B cell (primary cell): Measurements from ENCODE around the gene PLA2R1. TPM values are rescaled to one million over a fixed set of nuclear protein-coding genes. Genes with fewer than 3 reads are reported as not detected.

Experiments used
- ATAC-seq: fragments of 200-7000 bp; cut with Tn5 transposase; one replicate; pipeline ENCODE4 v1.10.0; 2021; ENCODE audit warnings: low read depth, mild to moderate bottlenecking, moderate number of reproducible peaks, moderate library complexity
- CTCF ChIA-PET: fragments of 350-600 bp; sonication (Branson Sonifier 250); formaldehyde crosslinking; loops from one replicate; lab custom pipeline; 2021; ENCODE audit warnings: antibody characterized with exemption, inconsistent platforms; lab: Charles Lee
- POLR2A ChIA-PET: fragments of 350-600 bp; sonication (Branson Sonifier 250); formaldehyde crosslinking; loops from one replicate; lab custom pipeline; 2021; ENCODE audit warnings: antibody characterized with exemption; lab: Charles Lee
- DNase-seq: peaks from one replicate; pipeline ENCODE4 v3.0.0; 2013
- H2AFZ ChIP-seq: 2 replicates; pipeline ENCODE4 v1.6.1; 2012; ENCODE audit warnings: mild to moderate bottlenecking, low read depth, low read length; ENCODE audit not compliant: insufficient read depth, poor library complexity, severe bottlenecking
- H3K27ac ChIP-seq, 2 donors: 1 replicate in 1 of 2; 2 replicates in 1 of 2; pipeline ENCODE4 v1.5.1; 2012 to 2013; ENCODE audit warnings: low read length in 2 of 2, mild to moderate bottlenecking in 2 of 2, moderate library complexity in 1 of 2
- H3K27me3 ChIP-seq, 4 experiments: fragments of 200-600 bp in 1 of 4; sonication (generic) in 1 of 4; replicated peaks in 1 of 4; 1 replicate in 2 of 4; 2 replicates in 2 of 4; pipeline versions ENCODE4 v1.6.1 to v1.7.0; 2013 to 2016; ENCODE audit warnings: low read length in 3 of 4, mild to moderate bottlenecking in 2 of 4, mixed read lengths in 1 of 4, moderate library complexity in 1 of 4; ENCODE audit not compliant: insufficient read depth in 4 of 4, control insufficient read depth in 3 of 4; ENCODE audit errors: control extremely low read depth in 1 of 4
- H3K36me3 ChIP-seq, 2 experiments: replicated peaks in 1 of 2; 1 replicate in 1 of 2; 2 replicates in 1 of 2; pipeline versions ENCODE4 v1.6.1 to v1.7.1; 2013; ENCODE audit warnings: low read length in 1 of 2; ENCODE audit not compliant: insufficient read depth in 2 of 2, control insufficient read depth in 1 of 2; ENCODE audit errors: control extremely low read depth in 1 of 2, extremely low read depth in 1 of 2
- H3K4me1 ChIP-seq, 2 donors: fragments of 200-600 bp in 1 of 2; sonication (generic) in 1 of 2; 1 replicate in 1 of 2; 2 replicates in 1 of 2; pipeline versions ENCODE4 v1.5.1 to v1.6.1; 2013 to 2017; ENCODE audit warnings: low read length in 2 of 2; ENCODE audit not compliant: control insufficient read depth in 2 of 2, insufficient read depth in 2 of 2
- H3K4me2 ChIP-seq: replicated peaks from 2 replicates; pipeline ENCODE3; 2012; ENCODE audit warnings: mild to moderate bottlenecking, low read depth, low read length; ENCODE audit not compliant: poor library complexity, severe bottlenecking
- H3K4me3 ChIP-seq, 5 experiments: fragments of 200-600 bp in 1 of 5; sonication (generic) in 1 of 5; 1 replicate in 3 of 5; 2 replicates in 2 of 5; pipeline versions ENCODE4 v1.5.1 to v1.7.0; 2011 to 2016; ENCODE audit warnings: low read length in 4 of 5, mild to moderate bottlenecking in 4 of 5, low read depth in 2 of 5, control low read depth in 1 of 5, moderate library complexity in 1 of 5; ENCODE audit not compliant: insufficient read depth in 1 of 5; ENCODE audit errors: control extremely low read depth in 1 of 5, extremely low read depth in 1 of 5
- H3K79me2 ChIP-seq: fragments of 200-600 bp; sonication (generic); one replicate; pipeline ENCODE4 v1.6.0; 2016; ENCODE audit warnings: low read length; ENCODE audit not compliant: control insufficient read depth, insufficient read depth
- H3K9ac ChIP-seq: fragments of 200-600 bp; sonication (generic); 2 replicates; pipeline ENCODE4 v1.6.1; 2017; ENCODE audit warnings: mild to moderate bottlenecking, low read length, moderate library complexity
- H3K9me3 ChIP-seq, 3 donors: one replicate each; pipeline versions ENCODE4 v1.6.1 to v1.7.1; 2013; ENCODE audit warnings: low read length in 2 of 3; ENCODE audit not compliant: control insufficient read depth in 2 of 3, insufficient read depth in 1 of 3; ENCODE audit errors: control extremely low read depth in 1 of 3
- H4K20me1 ChIP-seq: 2 replicates; pipeline ENCODE4 v1.6.0; 2012; ENCODE audit warnings: mild to moderate bottlenecking, low read length; ENCODE audit not compliant: insufficient read depth, control insufficient read depth, poor library complexity, severe bottlenecking
- H3K27ac Mint-ChIP-seq: one replicate; pipeline ENCODE4 v1.8.0; 2021; ENCODE audit warnings: mixed read lengths
- H3K27me3 Mint-ChIP-seq: one replicate; pipeline ENCODE4 v1.8.0; 2021; ENCODE audit warnings: mixed read lengths
- H3K4me1 Mint-ChIP-seq: one replicate; pipeline ENCODE4 v1.8.0; 2021; ENCODE audit warnings: mixed read lengths
- H3K4me3 Mint-ChIP-seq: one replicate; pipeline ENCODE4 v1.8.0; 2021; ENCODE audit warnings: mixed read lengths
- H3K9me3 Mint-ChIP-seq: one replicate; pipeline ENCODE4 v1.8.0; 2022; ENCODE audit warnings: mixed read lengths; ENCODE audit not compliant: insufficient read depth
- EZH2 ChIP-seq: IDR thresholded peaks from 2 replicates; pipeline ENCODE4 v1.6.1; 2012; ENCODE audit warnings: borderline replicate concordance, low read depth, mild to moderate bottlenecking, moderate library complexity, low read length; ENCODE audit not compliant: insufficient read depth, poor library complexity, severe bottlenecking
- WGBS: methylation state at CpG from one replicate; pipeline ENCODE4 v1.1.5; 2013; ENCODE audit warnings: missing lambda C conversion rate; ENCODE audit not compliant: insufficient coverage; 5-methylcytosine and 5-hydroxymethylcytosine counted together
- intact Hi-C: fragments of 100-400 bp; cut with micrococcal nuclease; formaldehyde crosslinking; loops from one replicate; pipeline ENCODE4 v1.10.0; 2022
- polyA plus RNA-seq: library from polyadenylated mRNA; depleted of rRNA; stranded (reverse); fragments of >200 nt; gene quantifications from 2 replicates; pipeline ENCODE4 v1.2.3, GENCODE V29; 2012
- total RNA-seq, 2 donors: library from RNA; stranded (reverse); fragments of 120-200 nt in 1 of 2; gene quantifications; 1 replicate in 1 of 2; 2 replicates in 1 of 2; pipeline versions ENCODE4 v1.2.3 to v1.2.4, GENCODE V29; 2013 to 2022
- TF ChIP-seq, protein P1 (sequence below): fragments of 200-600 bp; IDR thresholded peaks from one replicate; pipeline ENCODE4 v1.8.0; 2022; ENCODE audit warnings: antibody characterized with exemption, mild to moderate bottlenecking

PLA2R1 gene
- total and polyA plus RNA-seq, 2 donors (not counting 1 experiment from before 2014, with no cell fraction given): not detected

DNA sequence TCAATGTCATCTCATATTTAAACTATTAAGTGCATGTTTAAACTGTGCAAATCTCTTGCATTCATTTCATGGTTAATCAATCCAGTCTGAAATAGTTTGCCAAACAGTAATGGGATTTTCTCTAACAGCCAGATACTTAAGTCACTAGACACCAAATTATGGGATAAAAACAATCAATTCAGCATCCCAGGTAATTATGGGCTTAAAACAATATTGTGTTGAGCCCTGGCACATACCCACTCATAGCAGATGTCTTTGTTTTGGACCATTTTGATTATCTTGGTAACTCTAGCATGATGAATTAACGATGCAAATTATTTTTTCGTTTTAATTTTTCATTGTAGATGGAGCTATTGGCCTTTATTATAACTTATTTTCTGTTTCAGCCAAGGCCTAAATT lies 145.9 kb downstream of the PLA2R1 start:
- Mint-ChIP-seq H3K4me1 (no peaks in the 10 kb centered on the region), H3K9me3 (no peaks in the 10 kb centered on the region), H3K27me3 (peaks cover 3% of the 10 kb centered on the region), H3K4me3 (no peak overlapping the region), H3K27ac (no peak overlapping the region)
- no peak overlapping the region for H3K9ac ChIP-seq
- H3K36me3 ChIP-seq: no peaks in the 10 kb centered on the region
- peaks cover 0 to 1% of the 10 kb centered on the region in 2 donors for H3K4me1 ChIP-seq
- no peak for ATAC-seq
- POLR2A ChIA-PET: no interaction called here
- H4K20me1 ChIP-seq: no peaks in the 10 kb centered on the region
- H3K79me2 ChIP-seq: no peaks in the 10 kb centered on the region
- H3K27ac ChIP-seq: no peak overlapping the region
- no peak overlapping the region for H2AFZ ChIP-seq
- H3K9me3 ChIP-seq: no peaks in the 10 kb centered on the region
- DNase-seq: no peak
- H3K27me3 ChIP-seq: no peaks in the 10 kb centered on the region
- CTCF ChIA-PET: no interaction called here
- no peak overlapping the region for H3K4me2 ChIP-seq
- WGBS: no CpG with 5 or more reads among the region's 2 CpGs
- TF ChIP-seq EZH2: no peak
- TF ChIP-seq, protein P1, sequence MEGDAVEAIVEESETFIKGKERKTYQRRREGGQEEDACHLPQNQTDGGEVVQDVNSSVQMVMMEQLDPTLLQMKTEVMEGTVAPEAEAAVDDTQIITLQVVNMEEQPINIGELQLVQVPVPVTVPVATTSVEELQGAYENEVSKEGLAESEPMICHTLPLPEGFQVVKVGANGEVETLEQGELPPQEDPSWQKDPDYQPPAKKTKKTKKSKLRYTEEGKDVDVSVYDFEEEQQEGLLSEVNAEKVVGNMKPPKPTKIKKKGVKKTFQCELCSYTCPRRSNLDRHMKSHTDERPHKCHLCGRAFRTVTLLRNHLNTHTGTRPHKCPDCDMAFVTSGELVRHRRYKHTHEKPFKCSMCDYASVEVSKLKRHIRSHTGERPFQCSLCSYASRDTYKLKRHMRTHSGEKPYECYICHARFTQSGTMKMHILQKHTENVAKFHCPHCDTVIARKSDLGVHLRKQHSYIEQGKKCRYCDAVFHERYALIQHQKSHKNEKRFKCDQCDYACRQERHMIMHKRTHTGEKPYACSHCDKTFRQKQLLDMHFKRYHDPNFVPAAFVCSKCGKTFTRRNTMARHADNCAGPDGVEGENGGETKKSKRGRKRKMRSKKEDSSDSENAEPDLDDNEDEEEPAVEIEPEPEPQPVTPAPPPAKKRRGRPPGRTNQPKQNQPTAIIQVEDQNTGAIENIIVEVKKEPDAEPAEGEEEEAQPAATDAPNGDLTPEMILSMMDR: no peak
- intact Hi-C loops: no loop called here
- H3K4me3 ChIP-seq: no peak overlapping the region

DNA sequence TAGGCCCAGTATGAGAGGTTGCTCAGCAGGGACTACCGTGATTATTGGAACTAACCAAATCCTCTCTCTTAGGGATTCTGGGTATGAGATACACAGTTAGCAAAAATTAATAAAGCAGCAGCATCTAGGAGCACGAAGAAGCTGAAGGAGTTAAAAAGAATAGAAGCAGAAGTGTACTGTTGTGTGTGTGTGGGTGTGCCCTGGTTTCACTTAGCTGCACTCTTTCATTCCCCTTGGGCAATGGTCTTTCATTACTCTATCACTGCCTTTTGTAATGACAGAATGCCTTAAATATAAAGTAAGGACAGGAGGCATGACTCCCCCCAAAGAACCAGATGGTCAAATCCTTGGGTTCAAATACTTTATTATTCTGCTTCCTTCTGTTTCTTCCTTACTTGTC lies 148.5 kb downstream of the PLA2R1 start:
- H3K4me1 ChIP-seq: no peaks in the 10 kb centered on the region
- no peak for TF ChIP-seq EZH2
- TF ChIP-seq, protein P1: no peak
- ChIA-PET POLR2A (no interaction called here), CTCF (interaction anchor here (0.5 kb wide), 1 partner anchor 904 kb away, joined by 3 read pairs; no protein-coding TSS in a partner anchor)
- Mint-ChIP-seq H3K9me3 (no peaks in the 10 kb centered on the region), H3K27ac (no peak overlapping the region), H3K4me3 (no peak overlapping the region), H3K4me1 (no peaks in the 10 kb centered on the region), H3K27me3 (peaks cover 3% of the 10 kb centered on the region)
- H3K79me2 ChIP-seq: no peaks in the 10 kb centered on the region
- no peak for ATAC-seq
- no peaks in the 10 kb centered on the region for H3K27me3 ChIP-seq
- H3K4me3 ChIP-seq: no peak overlapping the region
- intact Hi-C loops: no loop called here
- H2AFZ ChIP-seq: no peak overlapping the region
- no peak for DNase-seq
- H3K36me3 ChIP-seq: no peaks in the 10 kb centered on the region
- no CpG with 5 or more reads among the region's 2 CpGs for WGBS
- H3K4me2 ChIP-seq: no peak overlapping the region
- H3K9ac ChIP-seq: no peak overlapping the region
- no peak overlapping the region for H3K27ac ChIP-seq
- no peaks in the 10 kb centered on the region for H4K20me1 ChIP-seq
- no peaks in the 10 kb centered on the region for H3K9me3 ChIP-seq
